K562 (cell line): ENCODE measurements around the gene LAMB3. TPM values are rescaled to one million over a fixed set of nuclear protein-coding genes. Genes with fewer than 3 reads are reported as not detected.

Source experiments
- CEBPZ ChIP-seq: fragments of 150-350 bp; IDR thresholded peaks from 2 replicates; pipeline ENCODE4 v1.6.1; 2014; ENCODE audit warnings: low read depth, mild to moderate bottlenecking, low read length, borderline replicate concordance
- DEAF1 ChIP-seq: fragments of 450-650 bp; formaldehyde crosslinking; IDR thresholded peaks from 2 replicates; pipeline ENCODE4 v1.4.0; 2020; ENCODE audit warnings: mild to moderate bottlenecking, moderate library complexity
- HMGXB4 ChIP-seq: sonication (generic); formaldehyde crosslinking; IDR thresholded peaks from 2 replicates; pipeline ENCODE4 v1.8.1; 2023; ENCODE audit warnings: mild to moderate bottlenecking, missing genetic modification reagents
- IRF2 ChIP-seq: sonication (generic); formaldehyde crosslinking; IDR thresholded peaks from 2 replicates; pipeline ENCODE4 v1.8.1; 2022; ENCODE audit warnings: mild to moderate bottlenecking, missing genetic modification reagents
- KHSRP ChIP-seq: fragments of 450-650 bp; IDR thresholded peaks from 2 replicates; pipeline ENCODE4 v1.6.1; 2017
- MTF1 ChIP-seq: fragments of 250-450 bp; sonication (Bioruptor Pico); IDR thresholded peaks from 2 replicates; pipeline ENCODE4 v1.9.0; 2021; ENCODE audit warnings: moderate library complexity, mild to moderate bottlenecking, inconsistent platforms, borderline replicate concordance
- NFIC ChIP-seq: fragments of 450-650 bp; IDR thresholded peaks from 2 replicates; pipeline ENCODE4 v1.6.1; 2017; ENCODE audit warnings: mild to moderate bottlenecking, inconsistent platforms
- NR2C2 ChIP-seq, 2 experiments: fragments of 200-800 bp in 1 of 2; sonication (Bioruptor generic) in 1 of 2; sonication (generic) in 1 of 2; formaldehyde crosslinking in 1 of 2; IDR thresholded peaks; 2 replicates each; pipeline versions ENCODE4 v1.6.1 to v1.8.0; 2016 to 2022; ENCODE audit warnings: mild to moderate bottlenecking in 1 of 2, missing compliant biosample characterization in 1 of 2, missing genetic modification characterization in 1 of 2, missing genetic modification reagents in 1 of 2
- RHOXF2B ChIP-seq: fragments of 250-450 bp; sonication (Bioruptor Pico); conservative IDR thresholded peaks from 2 replicates; pipeline ENCODE4 v1.5.1; 2021
- SAFB ChIP-seq: fragments of 200-400 bp; formaldehyde crosslinking; IDR thresholded peaks from 2 replicates; pipeline ENCODE4 v1.6.1; 2017; ENCODE audit warnings: low read depth, low read length, borderline replicate concordance
- SIN3A ChIP-seq, 2 experiments: fragments of 150-350 bp in 1 of 2; IDR thresholded peaks; 2 replicates each; pipeline ENCODE4 v1.6.1; 2011 to 2016; ENCODE audit warnings: borderline replicate concordance in 2 of 2, low read depth in 2 of 2, low read length in 2 of 2, mild to moderate bottlenecking in 2 of 2, moderate library complexity in 2 of 2; ENCODE audit not compliant: control insufficient read depth in 1 of 2
- TARDBP ChIP-seq: fragments of 450-650 bp; IDR thresholded peaks from 2 replicates; pipeline ENCODE4 v1.6.1; 2016
- U2AF1 ChIP-seq: fragments of 200-400 bp; formaldehyde crosslinking; optimal IDR thresholded peaks from 2 replicates; pipeline ENCODE3; 2017; ENCODE audit warnings: mild to moderate bottlenecking, low read depth, low read length, moderate library complexity
- USF2 ChIP-seq: sonication (generic); formaldehyde crosslinking; IDR thresholded peaks from 2 replicates; pipeline ENCODE4 v1.5.0; 2020; ENCODE audit warnings: missing genetic modification reagents
- ZKSCAN1 ChIP-seq: fragments of 150-350 bp; IDR thresholded peaks from 2 replicates; pipeline ENCODE4 v1.6.1; 2016; ENCODE audit warnings: low read depth, low read length
- ZNF347 ChIP-seq: fragments of 450-650 bp; formaldehyde crosslinking; IDR thresholded peaks from 2 replicates; pipeline ENCODE4 v1.4.0; 2020; ENCODE audit warnings: low read depth, mild to moderate bottlenecking, moderate library complexity
- ZNF644 ChIP-seq: fragments of 200-800 bp; sonication (Bioruptor generic); IDR thresholded peaks from 2 replicates; pipeline ENCODE4 v1.6.1; 2016; ENCODE audit warnings: low read depth, missing genetic modification characterization, missing compliant biosample characterization
- ZNF778 ChIP-seq: fragments of 450-650 bp; formaldehyde crosslinking; IDR thresholded peaks from 2 replicates; pipeline ENCODE4 v1.4.0; 2020; ENCODE audit warnings: mild to moderate bottlenecking, moderate library complexity
- polyA plus RNA-seq, 8 experiments: library from polyadenylated mRNA; depleted of rRNA in 4 of 8; stranded (reverse) in 5 of 8; unstranded in 3 of 8; fragments of >200 nt; fragmentation: Nextera tagmentation in 2 of 8; fragmentation: Illumina TruSeq in 1 of 8; extraction: Ambion mirVana in 2 of 8; extraction: Trizol in 1 of 8; gene quantifications; 2 replicates each; pipeline versions ENCODE4 v1.2.1 to v1.2.3, GENCODE V29; 2011 to 2014; ENCODE audit warnings: inconsistent platforms in 1 of 8, missing spikeins in 1 of 8
- total RNA-seq, 7 experiments: library from RNA; depleted of rRNA in 6 of 7; stranded (reverse); fragments of >200 nt in 6 of 7; fragmentation: Illumina TruSeq in 2 of 7; extraction: Trizol in 2 of 7; gene quantifications; 2 replicates each; pipeline versions ENCODE4 v1.2.1 to v1.2.3, GENCODE V29; 2011 to 2021; ENCODE audit warnings: low replicate concordance in 1 of 7
- TF ChIP-seq, protein P1 (sequence below): fragments of 250-450 bp; sonication (Bioruptor Pico); IDR thresholded peaks from 2 replicates; pipeline ENCODE4 v1.6.1; 2021; ENCODE audit warnings: mild to moderate bottlenecking

LAMB3 gene
- total and polyA plus RNA-seq, 9 of the 15 experiments (the other 6 are each of a cell fraction or from before 2014, with no cell fraction given) = 0.08 to 1.3 (median 0.91) TPM

DNA sequence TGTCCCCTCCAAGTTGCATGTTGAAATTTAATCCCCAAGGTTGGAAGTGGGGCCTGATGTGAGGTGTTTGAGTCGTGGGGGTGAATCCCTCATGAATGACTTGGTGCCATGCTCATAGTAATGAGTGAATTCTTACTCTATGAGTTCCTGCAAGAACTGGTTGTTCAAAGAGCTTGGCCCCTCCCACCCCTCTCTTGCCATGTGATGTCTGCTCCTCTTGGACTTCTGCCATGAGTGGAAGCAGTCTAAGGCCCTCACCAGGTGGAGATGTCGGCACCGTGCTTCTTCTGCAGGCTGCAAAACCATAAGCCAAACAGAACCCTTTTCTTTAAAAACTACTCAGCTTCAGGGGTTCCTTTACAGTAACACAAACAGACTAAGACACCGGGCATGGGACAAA is 37.3 kb upstream of the LAMB3 start (continued):
- TF ChIP-seq CEBPZ = no peak
- no peak for TF ChIP-seq U2AF1
- TF ChIP-seq MTF1 (CRISPR knock-in tag) = no peak
- no peak for TF ChIP-seq ZNF644 (tag)
- TF ChIP-seq, protein P1, sequence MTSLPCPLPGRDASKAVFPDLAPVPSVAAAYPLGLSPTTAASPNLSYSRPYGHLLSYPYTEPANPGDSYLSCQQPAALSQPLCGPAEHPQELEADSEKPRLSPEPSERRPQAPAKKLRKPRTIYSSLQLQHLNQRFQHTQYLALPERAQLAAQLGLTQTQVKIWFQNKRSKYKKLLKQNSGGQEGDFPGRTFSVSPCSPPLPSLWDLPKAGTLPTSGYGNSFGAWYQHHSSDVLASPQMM (CRISPR knock-in tag) = no peak
- no peak for TF ChIP-seq ZNF347 (CRISPR knock-in tag)
- peak; percentile 45 for TF ChIP-seq USF2 (CRISPR knock-in tag)
- no peak for TF ChIP-seq TARDBP
- no peak for TF ChIP-seq KHSRP
- TF ChIP-seq ZNF778 (CRISPR knock-in tag) = no peak
- no peak for TF ChIP-seq DEAF1 (CRISPR knock-in tag)
- TF ChIP-seq RHOXF2B = no peak
- TF ChIP-seq ZKSCAN1 = no peak
- TF ChIP-seq IRF2 (CRISPR knock-in tag) = no peak
- no peak for TF ChIP-seq HMGXB4 (CRISPR knock-in tag)
- no peak for TF ChIP-seq SAFB
- peak; percentile 66 for TF ChIP-seq NFIC
- no peak for TF ChIP-seq SIN3A (IDR thresholded peaks at IDR 0.05; ENCODE audit: borderline replicate concordance in 2 of 2, control insufficient read depth in 1 of 2, low read depth in 2 of 2, low read length in 2 of 2)
- TF ChIP-seq NR2C2 (CRISPR knock-in tag; IDR thresholded peaks at IDR 0.05) = no peak
- TF ChIP-seq NR2C2 (tag; IDR thresholded peaks at IDR 0.05) = no peak
